ENCODE data around the gene HSH2D. TPM values are rescaled to one million over a fixed set of nuclear protein-coding genes. Genes with fewer than 3 reads are reported as not detected.

The HSH2D gene
- total RNA-seq, 4 donors from 2014 or later = 0.52 to 0.83 (median 0.75) TPM; not detected in 1

GRCh38 chr19:16121141-16121540 lies 22.3 kb upstream of the HSH2D start:
- intact Hi-C loops (cut with DNase I) = no loop called here
- peaks cover 65 to 88% (median 87%) of the 10 kb centered on the region in 4 donors for H3K36me3 ChIP-seq
- no peak for DNase-seq (ENCODE audit: extremely low spot score)
- no peak overlapping the region for H3K4me3 ChIP-seq
- TF ChIP-seq POLR2A (IDR thresholded peaks at IDR 0.05; ENCODE audit: low read depth) (no peak), CTCF (IDR thresholded peaks at IDR 0.05) (no peak), EP300 (IDR thresholded peaks at IDR 0.05) (no peak), POLR2AphosphoS5 (IDR thresholded peaks at IDR 0.05) (no peak)
- H3K9me3 ChIP-seq = no peaks in the 10 kb centered on the region
- no peak overlapping the region for H3K27ac ChIP-seq (replicated peaks in 1 of 4)
- WGBS = 96% methylated on average over 5 of the region's 5 CpGs
- H3K4me1 ChIP-seq = peaks cover 0 to 9% (median 5%) of the 10 kb centered on the region in 4 donors
- H3K27me3 ChIP-seq = no peaks in the 10 kb centered on the region

GRCh38 chr19:16121967-16122366 lies 21.5 kb upstream of the HSH2D start:
- intact Hi-C loops (cut with DNase I) = no loop called here
- DNase-seq (ENCODE audit: extremely low spot score) = no peak
- no peak overlapping the region for H3K27ac ChIP-seq (replicated peaks in 1 of 4)
- TF ChIP-seq EP300 (IDR thresholded peaks at IDR 0.05) (no peak), CTCF (IDR thresholded peaks at IDR 0.05) (no peak), POLR2A (IDR thresholded peaks at IDR 0.05; ENCODE audit: low read depth) (no peak), POLR2AphosphoS5 (IDR thresholded peaks at IDR 0.05) (no peak)
- H3K36me3 ChIP-seq = peaks cover 67 to 97% (median 96%) of the 10 kb centered on the region in 4 donors
- no peaks in the 10 kb centered on the region for H3K9me3 ChIP-seq
- H3K4me1 ChIP-seq = peaks cover 0 to 5% (median 0%) of the 10 kb centered on the region in 4 donors
- 92% methylated on average over 11 of the region's 11 CpGs for WGBS
- H3K4me3 ChIP-seq = no peak overlapping the region
- no peaks in the 10 kb centered on the region for H3K27me3 ChIP-seq

- Histone ChIP-seq H3K36me3 (peaks cover 74 to 100% (median 100%) of the 10 kb centered on the region in 4 donors), H3K4me3 (no peak overlapping the region), H3K27ac (replicated peaks in 1 of 4) (no peak overlapping the region), H3K27me3 (no peaks in the 10 kb centered on the region), H3K4me1 (no peaks in the 10 kb centered on the region), H3K9me3 (no peaks in the 10 kb centered on the region)
- TF ChIP-seq CTCF (IDR thresholded peaks at IDR 0.05) (no peak), POLR2AphosphoS5 (IDR thresholded peaks at IDR 0.05) (no peak), POLR2A (IDR thresholded peaks at IDR 0.05; ENCODE audit: low read depth) (no peak), EP300 (IDR thresholded peaks at IDR 0.05) (no peak)
- intact Hi-C loops (cut with DNase I) = no loop called here
- DNase-seq (ENCODE audit: extremely low spot score) = no peak
- 90% methylated on average over 3 of the region's 14 CpGs for WGBS
Observed at GRCh38 chr19:16124953-16125352, 18.5 kb upstream of the HSH2D start.

GRCh38 chr19:16125737-16126495 lies 17.6 kb upstream of the HSH2D start:
- Histone ChIP-seq H3K4me3 (no peak overlapping the region), H3K4me1 (no peaks in the 10 kb centered on the region), H3K27me3 (no peaks in the 10 kb centered on the region), H3K27ac (replicated peaks in 1 of 4) (no peak overlapping the region), H3K36me3 (peaks cover 67 to 100% (median 100%) of the 10 kb centered on the region in 4 donors), H3K9me3 (no peaks in the 10 kb centered on the region)
- TF ChIP-seq POLR2A (IDR thresholded peaks at IDR 0.05; ENCODE audit: low read depth) (no peak), EP300 (IDR thresholded peaks at IDR 0.05) (no peak), POLR2AphosphoS5 (IDR thresholded peaks at IDR 0.05) (no peak), CTCF (IDR thresholded peaks at IDR 0.05) (no peak)
- 69% methylated on average over 9 of the region's 10 CpGs for WGBS
- no peak for DNase-seq (ENCODE audit: extremely low spot score)
- intact Hi-C loops (cut with DNase I) = no loop called here
